Hepatocyte (in vitro differentiated cells): Measurements from ENCODE around the gene TNNC1.

Experiments
- EZH2phosphoT487 ChIP-seq: fragments of 200-600 bp; sonication (generic); IDR thresholded peaks from one replicate; pipeline ENCODE4 v1.6.1; 2018; ENCODE audit warnings: antibody characterized with exemption, mild to moderate bottlenecking, low read depth, moderate library complexity; ENCODE audit not compliant: unreplicated experiment, severe bottlenecking
- TF ChIP-seq, protein P1 (sequence below): fragments of 200-600 bp; sonication (generic); IDR thresholded peaks from 2 replicates; pipeline ENCODE4 v1.5.1; 2016; ENCODE audit warnings: antibody characterized with exemption, mild to moderate bottlenecking; ENCODE audit not compliant: poor library complexity

DNA sequence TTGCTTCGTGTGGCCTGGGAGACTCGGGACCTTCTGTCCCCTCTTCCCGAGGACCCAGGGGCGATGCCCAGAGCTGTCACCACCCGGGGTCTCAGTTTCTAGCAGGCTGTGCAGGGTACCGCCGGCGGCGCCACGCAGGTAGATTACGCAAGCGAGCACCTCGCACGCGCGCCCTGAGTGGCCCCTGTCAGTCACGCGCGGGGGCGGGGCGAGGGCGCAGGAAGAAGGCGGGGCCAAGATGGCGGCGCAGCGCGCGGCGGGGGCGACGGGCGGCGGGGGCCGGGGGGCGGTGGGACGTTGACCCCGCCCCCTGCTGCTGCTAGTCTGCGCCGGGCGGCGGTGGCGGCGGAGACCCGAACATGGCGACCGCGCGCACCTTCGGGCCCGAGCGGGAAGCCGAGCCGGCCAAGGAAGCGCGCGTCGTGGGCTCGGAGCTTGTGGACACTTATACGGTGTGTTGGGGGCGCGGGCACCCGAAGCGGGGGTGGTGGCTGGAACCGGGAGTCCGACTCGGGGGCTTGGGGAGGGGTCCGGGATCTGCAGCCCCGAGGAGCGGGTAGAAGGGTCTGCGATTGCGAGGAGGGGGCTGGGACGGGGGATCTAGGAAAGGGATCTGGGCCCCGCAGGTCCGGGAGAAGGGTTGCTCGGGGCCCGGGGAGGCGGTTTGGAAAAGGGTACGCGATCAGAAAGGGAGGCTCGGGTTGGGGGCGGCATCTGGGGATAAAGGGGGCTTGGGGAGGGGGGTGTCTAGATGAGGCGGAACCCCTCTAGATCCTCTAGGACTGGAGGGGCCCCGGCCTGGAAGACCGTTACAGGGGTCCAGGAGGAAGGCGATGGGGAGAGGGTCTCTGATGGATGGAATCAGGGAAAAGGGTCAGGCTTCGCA is 1.7 kb upstream of the TNNC1 start, which contains the start of gene NISCH:
- TF ChIP-seq EZH2phosphoT487: no peak
- TF ChIP-seq, protein P1, sequence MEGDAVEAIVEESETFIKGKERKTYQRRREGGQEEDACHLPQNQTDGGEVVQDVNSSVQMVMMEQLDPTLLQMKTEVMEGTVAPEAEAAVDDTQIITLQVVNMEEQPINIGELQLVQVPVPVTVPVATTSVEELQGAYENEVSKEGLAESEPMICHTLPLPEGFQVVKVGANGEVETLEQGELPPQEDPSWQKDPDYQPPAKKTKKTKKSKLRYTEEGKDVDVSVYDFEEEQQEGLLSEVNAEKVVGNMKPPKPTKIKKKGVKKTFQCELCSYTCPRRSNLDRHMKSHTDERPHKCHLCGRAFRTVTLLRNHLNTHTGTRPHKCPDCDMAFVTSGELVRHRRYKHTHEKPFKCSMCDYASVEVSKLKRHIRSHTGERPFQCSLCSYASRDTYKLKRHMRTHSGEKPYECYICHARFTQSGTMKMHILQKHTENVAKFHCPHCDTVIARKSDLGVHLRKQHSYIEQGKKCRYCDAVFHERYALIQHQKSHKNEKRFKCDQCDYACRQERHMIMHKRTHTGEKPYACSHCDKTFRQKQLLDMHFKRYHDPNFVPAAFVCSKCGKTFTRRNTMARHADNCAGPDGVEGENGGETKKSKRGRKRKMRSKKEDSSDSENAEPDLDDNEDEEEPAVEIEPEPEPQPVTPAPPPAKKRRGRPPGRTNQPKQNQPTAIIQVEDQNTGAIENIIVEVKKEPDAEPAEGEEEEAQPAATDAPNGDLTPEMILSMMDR: no peak
